Stimulated activated CD8-positive, alpha-beta memory T cell treated with anti-CD3 and anti-CD28 coated beads, Interleukin-4, amount 100 ng/mL, for 24 hours (primary cell): Measurements from ENCODE around the gene MMRN1.

Source experiments
- DNase-seq: peaks from one replicate; pipeline ENCODE4 v3.0.0-alpha.2; 2020; ENCODE audit warnings: low read depth

The MMRN1 gene

DNA sequence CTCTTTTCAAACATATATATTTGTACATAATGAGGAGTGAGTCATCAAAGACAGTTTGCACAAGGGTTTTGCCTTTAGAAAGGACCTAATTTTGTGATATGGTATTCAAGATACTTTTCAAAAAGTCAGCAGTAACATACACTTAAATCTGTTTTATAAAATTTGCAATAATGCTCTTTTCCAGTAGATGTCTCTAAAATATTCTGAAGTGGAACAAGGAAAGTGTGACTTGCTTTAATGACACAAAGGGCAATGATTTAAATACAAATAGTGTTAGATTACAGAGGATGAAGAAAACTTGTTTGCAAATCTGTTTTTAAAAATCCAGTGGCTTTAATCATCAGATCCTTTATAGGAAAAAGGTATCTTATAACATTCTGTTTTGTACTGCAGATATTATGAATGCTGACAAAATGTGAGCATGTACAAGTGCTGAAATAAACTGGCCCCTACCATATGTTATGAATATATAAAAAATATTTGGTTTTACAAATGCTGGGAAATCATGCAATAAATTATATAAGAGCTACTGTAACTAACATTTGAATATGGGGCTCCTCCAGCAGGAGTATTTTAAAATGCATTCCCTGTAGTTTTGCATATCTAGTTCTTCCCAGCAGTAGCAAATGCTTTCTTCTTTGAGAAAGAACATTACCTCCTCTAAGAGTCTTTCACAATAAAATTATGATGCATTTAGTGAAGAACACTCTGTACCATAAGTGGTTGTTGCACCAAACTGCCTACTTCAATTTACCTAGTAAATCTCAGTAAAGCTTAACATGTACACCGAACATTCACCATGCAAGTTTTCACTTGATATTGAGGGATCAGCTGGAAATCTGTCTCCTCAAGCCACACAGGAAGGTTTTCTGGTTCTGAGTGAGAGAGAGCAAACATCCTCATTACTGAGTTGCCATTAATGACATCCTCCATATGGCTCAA is 20.2 kb downstream of the MMRN1 start:
- DNase-seq = no peak

DNA sequence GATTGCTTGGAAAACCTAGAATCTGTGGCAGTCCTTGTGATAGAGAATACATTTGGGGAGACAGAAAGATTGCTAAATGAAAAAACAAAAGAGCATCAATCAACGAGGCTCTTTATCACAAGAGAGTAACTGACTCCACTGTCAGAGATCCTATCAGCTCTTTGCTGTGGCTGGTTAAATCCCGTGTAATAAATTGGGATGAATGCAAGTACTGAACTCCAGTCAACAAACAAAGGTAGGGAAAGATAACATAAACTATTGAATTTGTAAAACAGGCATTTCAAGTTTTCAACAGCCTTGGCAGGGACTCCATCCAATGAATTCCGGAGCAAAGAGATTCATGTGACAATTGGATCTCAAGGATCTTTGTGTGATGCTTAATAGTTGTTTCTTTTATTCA is 21.3 kb downstream of the MMRN1 start:
- no peak for DNase-seq

DNA sequence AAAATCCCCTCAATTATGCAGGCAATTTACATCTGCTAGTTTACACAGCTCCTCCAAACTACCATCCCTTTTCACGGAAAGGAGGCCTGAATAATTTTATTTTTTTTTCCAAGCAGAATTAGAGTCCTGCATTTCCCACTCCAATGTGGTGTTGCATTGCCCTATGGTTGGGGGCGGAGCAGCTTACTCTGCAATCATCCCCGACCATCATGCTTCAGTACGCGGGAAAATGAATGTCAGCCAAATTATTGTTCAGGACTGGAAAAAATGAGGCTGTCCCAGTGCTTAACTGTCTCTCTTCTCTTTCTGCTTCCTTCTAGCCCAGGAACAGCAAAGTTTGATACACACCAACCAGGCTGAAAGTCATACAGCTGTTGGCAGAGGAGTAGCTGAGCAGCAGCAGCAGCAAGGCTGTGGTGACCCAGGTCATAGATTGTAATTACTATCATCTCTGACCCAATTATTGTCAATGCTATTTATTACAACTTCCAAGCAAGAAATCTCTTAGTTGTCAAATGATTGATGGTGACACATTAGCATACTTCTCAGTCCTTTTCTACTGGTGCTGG is 28.3 kb downstream of the MMRN1 start:
- DNase-seq = no peak

DNA sequence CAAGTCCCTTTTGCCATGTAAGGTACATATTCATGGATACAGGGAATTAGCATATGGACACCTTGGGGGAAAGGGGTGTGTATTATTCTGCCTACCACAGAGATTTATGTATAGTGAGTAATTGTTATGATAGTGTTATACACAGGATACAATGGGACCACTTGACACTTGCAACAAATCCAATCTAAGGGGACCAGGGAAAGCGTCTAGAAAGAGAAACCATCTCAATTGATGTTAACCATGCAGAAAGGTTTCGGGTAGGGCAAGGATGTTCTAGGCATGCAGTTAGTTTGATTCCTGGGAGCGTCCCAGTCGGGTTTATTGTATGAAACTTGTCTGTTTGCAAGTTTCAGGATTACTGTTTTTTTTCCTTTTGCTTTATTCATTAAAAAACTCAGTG is 34.2 kb downstream of the MMRN1 start:
- DNase-seq = no peak

DNA sequence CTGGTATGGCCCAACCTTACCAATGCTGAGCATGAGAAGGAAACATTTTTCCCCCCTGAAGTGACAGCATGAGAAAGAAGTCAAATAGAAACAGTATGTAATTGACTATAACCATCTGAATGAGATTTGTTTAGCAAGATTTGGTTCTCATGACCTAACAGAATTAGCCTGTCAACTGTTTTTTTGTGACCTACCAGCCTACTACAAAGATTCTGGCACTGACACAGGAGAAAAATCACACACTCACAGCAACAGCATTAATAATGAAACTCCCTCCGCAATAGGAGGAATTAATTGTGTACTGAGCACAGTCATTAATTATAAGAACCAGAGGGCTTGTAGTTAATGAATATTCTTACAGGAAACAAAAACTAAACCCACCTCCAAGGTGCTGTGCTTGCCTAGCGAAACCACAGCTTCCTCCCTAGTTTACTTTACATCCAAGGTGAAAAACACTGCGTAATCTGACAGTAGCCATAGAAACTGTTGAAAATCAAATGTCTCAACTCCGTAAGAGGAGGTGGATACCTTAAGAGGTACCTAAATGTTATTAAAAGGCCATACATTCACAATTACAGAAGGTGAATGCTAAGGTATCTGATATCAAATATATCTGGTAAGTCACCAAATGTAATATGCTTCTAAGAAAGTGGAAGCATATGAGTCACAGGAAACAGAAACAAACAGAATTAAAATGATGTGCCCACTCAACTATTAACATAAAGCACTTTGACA is 34.9 kb downstream of the MMRN1 start:
- DNase-seq = no peak

DNA sequence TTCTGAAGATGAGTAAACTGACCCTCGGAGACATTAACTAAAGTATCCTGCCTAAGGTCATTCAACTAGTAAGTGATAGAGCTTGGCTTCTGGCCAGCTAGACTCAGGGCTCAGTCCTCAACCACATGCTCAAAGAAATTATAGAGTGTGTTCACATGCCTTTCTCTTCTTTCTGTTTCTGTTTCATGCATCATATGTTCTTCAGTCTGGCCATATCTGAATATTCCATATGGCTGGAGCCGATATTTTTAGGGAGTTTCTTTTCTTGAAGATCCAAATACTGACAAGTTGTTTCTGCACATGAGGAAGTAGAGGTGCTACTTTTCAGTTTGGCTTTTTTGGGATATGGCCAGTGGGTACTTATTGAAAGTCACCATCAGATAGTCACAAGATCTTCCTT is 44.9 kb downstream of the MMRN1 start:
- no peak for DNase-seq

DNA sequence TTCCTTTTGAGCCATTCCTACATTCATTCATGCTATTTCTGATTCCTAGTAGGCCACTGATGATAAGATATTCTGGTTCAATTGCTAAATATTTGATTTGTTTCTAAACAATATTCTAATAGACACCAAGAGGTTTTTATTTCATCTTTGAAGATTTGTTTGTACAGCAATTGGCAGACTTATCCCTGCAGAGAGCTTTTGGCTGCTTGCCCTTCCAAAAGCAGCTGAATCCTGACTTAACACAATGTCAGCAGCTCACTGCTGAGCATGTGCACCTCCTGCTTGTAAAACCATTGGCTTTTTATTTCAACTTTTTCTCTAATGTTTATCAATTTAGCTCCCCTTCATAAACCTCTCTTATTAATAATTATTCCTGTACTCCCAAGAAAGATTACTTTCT is 45.3 kb downstream of the MMRN1 start:
- DNase-seq = no peak

DNA sequence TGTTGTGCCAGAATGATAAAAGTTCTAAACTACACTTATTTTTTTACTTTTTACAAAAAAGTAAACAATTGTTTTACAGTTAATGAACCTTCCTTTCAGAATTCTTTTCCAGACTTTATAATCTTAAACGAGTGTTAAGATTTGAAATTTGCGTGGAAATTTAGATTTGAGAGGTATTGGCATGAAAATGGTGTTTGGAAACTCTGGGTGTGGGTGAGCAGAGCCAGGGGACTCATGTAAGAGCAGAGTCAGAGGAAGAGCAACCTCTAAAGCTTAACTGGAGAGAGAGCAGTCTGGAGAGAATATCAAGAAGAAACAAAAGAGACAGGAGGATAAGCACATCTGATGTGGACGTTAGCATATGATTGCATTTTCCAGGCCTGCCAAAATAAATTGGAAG is 48.2 kb downstream of the MMRN1 start:
- DNase-seq = no peak

DNA sequence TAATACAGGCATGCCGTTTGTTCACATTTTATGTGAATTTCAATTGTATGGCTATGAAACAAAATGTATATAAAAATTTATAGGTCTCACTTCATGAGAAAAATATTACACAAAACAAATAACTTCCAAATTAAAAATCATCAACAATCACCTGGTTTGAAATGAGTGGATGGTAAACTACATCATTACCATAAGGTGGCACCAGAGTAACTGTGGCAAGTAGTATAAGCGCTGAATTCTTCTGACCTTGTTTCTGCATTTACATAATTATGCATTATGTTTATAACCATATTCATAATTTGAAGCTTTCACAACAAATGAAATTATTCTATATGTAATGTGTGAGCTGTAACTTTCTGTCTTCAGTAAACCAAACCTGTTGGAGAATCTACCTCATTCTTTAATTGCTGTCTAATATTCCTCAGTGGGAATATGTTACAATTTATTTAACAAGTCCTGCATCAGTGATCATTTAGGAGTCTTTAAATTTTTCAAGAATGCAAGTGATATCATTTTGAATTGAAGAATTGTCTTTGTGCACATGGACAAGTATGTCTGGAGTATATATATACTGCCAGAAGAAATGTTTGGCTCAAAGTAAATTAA is 55.2 kb downstream of the MMRN1 start:
- DNase-seq = no peak

DNA sequence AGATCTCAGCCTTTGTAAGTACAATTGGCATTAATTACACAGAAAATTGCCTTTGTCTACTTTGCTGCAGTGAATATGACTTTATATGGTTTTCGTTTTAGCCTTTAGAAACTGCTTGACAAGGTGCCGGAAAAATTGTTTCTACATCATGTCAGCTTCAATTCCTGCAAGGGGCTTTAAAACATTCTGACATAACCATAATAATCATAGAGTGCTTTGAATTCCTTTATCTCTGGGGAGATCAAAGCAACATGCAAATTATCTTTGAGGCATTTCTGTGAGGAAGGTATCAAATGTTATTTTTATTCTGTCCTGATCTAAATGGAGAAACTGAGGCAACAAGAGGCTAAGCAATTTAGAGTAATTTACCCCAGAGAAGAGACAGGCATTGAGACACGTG is 57.8 kb downstream of the MMRN1 start:
- no peak for DNase-seq

DNA sequence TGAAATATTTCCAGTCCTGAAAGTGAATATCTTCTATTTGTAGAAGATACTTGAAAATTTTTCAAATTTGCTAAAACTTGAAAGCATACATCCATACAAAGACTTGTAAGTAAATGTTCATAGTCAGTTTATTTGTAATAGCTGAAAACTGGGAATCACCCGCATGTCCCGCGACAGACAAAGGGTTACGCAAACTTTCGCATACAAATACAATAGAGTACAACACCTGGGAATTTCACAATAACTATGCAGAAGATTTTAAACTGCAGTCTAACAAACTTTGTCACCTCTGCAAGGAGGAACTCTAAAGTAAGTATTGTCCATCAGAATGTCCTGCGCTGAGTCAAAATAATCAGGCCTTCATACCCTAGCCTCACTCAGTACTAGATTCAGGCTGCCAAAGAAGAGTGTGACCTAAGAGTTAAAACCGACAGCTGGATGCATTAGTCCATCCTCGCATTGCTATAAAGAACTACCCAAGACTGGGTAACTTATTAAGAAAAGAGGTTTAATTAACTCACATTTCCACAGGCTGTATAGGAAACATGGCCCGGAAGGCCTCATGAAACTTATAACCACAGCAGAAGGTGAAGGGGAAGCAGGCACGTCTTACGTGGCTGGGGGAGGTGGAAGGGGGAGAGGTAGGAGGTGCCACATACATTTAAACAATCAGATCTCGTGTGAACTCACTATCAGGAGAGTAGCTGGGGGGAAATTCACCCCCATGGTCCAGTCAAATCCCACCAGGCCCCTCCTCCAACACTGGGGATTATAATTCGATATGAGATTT is 60.4 kb downstream of the MMRN1 start:
- DNase-seq = no peak

DNA sequence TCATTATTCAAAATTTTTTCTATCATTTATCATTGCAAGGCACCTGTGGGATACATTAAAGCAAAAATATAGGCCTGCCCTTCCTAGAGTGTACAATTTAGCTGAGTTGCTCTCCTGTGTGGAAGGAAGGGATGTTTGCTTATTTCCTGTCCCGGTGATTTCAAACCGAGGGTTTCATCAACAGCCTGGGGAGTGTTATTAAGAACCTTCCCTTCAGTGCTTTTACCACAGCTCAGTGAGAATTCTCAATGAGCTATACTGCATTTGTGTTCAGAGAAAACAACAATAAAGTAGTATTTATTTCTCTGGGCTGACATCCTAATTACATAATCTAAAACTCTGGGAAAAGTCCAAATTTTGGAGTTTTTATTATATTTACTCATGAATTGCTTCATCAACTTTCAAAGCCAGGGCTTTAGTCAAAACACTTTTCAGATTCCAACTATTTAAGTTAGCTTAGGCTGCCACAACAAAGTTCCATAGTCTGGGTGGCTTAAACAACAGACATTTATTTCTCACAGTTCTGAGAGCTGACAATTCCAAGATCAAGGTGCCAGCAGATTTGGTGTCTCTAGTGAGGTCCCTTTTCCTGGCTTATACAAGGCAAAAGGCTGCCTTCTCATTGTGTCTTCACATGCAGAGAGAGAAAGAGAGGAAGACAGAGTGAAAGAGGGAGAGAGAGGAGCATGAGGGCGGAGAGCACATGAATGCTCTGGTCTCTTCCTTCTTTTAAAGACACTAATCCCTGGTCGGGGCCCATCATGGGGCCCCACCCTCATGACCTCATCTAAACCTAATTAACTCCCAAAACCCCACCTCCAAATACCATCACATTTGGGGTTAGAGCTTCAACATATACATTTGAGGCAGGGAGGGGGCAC is 62.6 kb downstream of the MMRN1 start:
- no peak for DNase-seq

DNA sequence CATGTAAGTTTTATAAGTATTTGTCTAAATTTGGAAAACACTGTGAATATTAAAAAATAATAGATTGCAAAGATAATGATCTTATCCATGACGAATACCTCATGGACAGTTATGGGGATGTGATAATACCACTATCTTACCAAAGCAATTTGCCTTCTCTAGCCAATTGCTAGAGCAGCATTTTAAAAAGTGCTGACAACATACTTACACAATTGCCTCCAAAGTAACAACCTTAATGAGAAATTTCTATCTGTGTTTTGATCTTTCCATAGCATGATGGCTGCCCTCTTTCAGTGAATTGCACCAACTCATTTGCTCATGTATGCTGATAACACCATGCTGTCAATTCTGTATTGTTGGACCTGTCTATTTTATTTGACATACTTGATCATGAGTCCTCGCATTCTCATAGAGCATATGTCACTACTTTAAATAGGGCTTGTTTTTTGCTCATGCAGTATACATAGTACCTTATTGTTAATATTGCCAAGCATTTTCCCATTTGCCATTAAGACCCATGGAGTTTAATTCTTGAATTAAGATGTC is 87.2 kb downstream of the MMRN1 start:
- DNase-seq = no peak

DNA sequence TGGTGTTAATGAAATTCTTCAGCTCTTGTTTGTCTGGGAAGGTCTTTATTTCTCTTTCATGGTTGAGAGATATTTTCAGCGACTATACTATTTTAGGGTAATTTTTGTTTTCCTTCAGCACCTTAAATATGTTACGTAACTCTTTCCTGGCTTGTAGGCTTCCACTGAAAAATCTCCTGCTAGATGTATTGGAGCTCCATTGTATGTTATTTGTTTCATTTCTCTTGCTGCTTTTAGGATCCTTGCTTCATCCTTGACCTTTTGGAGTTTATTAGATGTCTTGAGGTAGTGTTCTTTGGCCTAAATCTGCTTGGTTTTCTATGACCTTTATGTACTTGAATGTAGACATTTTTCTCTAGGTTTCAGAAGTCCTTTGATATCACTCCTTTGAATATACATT is 93.6 kb downstream of the MMRN1 start:
- no peak for DNase-seq

DNA sequence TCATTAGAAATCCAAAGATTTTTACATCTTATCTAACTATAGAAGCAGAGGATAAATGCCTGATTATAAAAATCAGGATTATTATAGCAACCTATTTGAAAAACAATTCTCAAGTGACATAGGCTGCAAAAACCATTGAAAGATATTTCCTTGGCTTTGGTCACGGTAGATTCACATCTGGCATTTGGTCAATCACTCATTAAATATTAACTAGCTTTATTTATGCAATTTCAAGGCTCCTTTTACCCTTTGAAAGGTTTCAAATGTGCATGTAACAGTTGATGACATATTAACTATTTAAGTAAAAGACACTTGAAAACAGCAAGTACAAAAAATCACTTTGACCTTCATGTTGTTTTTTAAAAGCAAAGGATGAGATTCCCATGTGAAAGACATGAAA is 98.1 kb downstream of the MMRN1 start:
- no peak for DNase-seq

DNA sequence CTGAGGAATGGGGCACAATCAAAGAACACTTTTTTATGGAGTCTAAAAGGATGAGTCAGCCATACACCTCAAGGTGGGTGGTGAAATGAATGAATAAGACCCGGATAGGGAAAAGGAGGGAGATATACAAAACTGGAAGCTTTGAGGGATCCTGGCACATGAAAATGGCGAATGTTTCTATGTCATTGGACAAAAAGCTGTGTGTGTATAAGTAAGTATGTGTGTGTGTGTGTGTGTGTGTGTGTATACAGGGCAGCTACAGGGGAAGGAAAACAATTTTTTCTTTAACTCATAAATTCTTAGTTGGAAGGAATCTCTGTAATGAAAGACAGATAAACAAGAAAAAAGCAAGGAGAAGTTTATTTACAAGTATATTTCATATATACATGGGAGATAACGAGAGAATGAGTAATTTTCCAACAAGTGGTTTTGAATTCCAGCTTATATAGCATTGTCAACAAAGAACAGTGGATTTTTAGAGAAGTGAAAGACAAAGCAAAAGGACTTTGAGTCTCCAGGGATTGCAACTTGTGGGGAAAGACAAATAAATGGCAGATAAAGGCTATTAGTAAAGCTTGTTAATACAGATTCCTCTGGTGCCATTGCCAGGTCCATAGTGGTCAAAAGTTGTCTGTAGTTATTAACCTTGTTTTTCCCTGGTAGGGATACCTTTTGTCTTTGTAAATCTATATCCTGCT is 99.7 kb downstream of the MMRN1 start:
- DNase-seq = no peak

DNA sequence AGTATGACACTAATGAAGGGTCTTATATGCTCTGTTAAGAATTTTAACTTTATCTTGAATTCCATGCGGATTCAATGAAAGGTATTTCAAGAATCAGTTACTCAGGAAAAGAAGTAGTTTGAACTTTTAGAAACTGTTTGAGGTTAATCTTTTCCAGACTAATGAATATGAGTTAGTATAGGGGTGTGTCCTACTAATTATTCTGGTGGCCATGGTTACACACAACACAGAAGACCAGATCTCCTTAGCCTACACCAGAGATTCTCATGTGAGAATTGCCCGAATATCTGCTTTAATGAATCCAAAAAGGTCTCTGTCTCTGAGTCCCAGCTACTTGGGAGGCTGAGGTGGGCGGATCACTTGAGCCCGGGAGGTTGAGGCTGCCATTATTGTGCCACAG is 100.4 kb downstream of the MMRN1 start:
- DNase-seq = no peak

DNA sequence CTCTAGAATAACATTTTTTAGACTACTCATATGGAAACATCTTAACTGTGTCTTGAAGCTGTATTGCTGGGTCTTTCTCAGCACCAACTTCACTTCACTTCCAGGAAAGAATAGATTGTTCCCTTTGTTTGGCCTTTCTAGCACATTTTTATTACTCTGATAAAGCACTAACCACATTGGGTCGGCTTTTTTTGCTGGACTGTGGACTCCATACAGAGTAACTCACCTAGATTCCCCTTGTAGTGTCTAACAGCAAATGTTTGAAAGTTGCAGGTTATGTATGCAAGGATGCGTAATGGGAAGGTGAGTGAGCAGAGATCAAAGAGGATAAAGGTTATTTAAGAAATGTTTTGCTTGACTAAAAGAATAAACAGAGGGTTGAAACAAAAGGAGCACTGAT is 101.2 kb downstream of the MMRN1 start:
- DNase-seq = no peak

DNA sequence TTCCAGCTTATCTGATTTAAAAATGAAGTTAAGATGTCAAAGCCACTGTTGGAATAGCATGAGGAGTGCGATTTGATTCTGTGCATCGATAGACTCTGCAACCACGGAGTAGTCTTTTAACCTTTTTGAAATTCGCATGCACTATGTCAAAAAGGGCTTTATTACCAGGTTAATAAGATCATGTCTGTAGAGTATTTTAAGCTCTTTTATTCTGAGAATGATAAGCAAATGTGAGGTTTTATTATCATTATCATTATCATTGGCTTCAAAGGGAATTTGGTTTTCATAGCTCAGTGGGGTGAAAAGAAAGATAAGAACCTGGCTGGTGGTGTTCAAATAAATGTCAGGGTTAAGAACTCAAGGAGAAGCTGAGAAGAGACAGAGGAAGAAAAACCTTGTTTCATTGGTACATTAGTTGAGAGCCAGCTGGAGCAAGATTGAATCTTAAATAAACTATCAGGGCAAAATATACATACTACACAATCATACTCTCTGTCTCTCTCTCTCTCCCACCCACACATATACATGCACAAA is 102.6 kb downstream of the MMRN1 start:
- no peak for DNase-seq
